HuH-7.5 (cell line): Measurements from ENCODE around the gene SYCN.
"Not testable (repeated sequence)": the region's sequence is repeated elsewhere in the genome, so short reads cannot be mapped to it uniquely, and the experiment has no call there.

Experiments
- DNase-seq: peaks from one replicate; pipeline ENCODE4 v3.0.0; 2011; ENCODE audit warnings: low spot score

Gene SYCN

GRCh38 chr19:39203372-39204341 lies at the start of gene SYCN:
TSS of gene SYCN (minus strand) at chr19:39204263. CDS start at chr19:39204254, 9 bp downstream.
- no peak for DNase-seq

- DNase-seq = no peak
Observed at GRCh38 chr19:39253374-39254149, 49.5 kb upstream of the SYCN start.

GRCh38 chr19:39252458-39252857 lies 48.4 kb upstream of the SYCN start:
- no peak for DNase-seq

- no peak for DNase-seq
Observed at GRCh38 chr19:39251846-39252245, 47.8 kb upstream of the SYCN start.

GRCh38 chr19:39251081-39251480 lies 47.0 kb upstream of the SYCN start:
- DNase-seq = no peak

- no peak for DNase-seq
Observed at GRCh38 chr19:39248806-39249205, 44.7 kb upstream of the SYCN start, which contains the start of gene IFNL4. TSS of gene IFNL4 (minus strand) at chr19:39248856.

- no peak for DNase-seq
Observed at GRCh38 chr19:39247701-39248664, 43.9 kb upstream of the SYCN start.

GRCh38 chr19:39246951-39247669 lies 43.0 kb upstream of the SYCN start:
- no peak for DNase-seq

- not testable (repeated sequence) for DNase-seq
Observed at GRCh38 chr19:39245166-39245565, 41.1 kb upstream of the SYCN start.

- not testable (repeated sequence) for DNase-seq
Observed at GRCh38 chr19:39244410-39245100, 40.5 kb upstream of the SYCN start, which contains the start of gene IFNL3. TSS of gene IFNL3 (minus strand) at chr19:39245006. CDS start at chr19:39244967, 39 bp downstream.

GRCh38 chr19:39243741-39244140 lies 39.7 kb upstream of the SYCN start:
- DNase-seq = not testable (repeated sequence)

GRCh38 chr19:39240421-39240820 lies 36.4 kb upstream of the SYCN start:
- no peak for DNase-seq

- no peak for DNase-seq
Observed at GRCh38 chr19:39238944-39239343, 34.9 kb upstream of the SYCN start.

- DNase-seq = no peak
Observed at GRCh38 chr19:39238209-39238608, 34.1 kb upstream of the SYCN start.

- peak; percentile 47 for DNase-seq
Observed at GRCh38 chr19:39237200-39238184, 33.4 kb upstream of the SYCN start.

- DNase-seq = no peak
Observed at GRCh38 chr19:39236527-39236926, 32.5 kb upstream of the SYCN start.

GRCh38 chr19:39232708-39233107 lies 28.6 kb upstream of the SYCN start:
- DNase-seq = no peak

GRCh38 chr19:39230096-39230764 lies 26.2 kb upstream of the SYCN start:
- DNase-seq = no peak
